Measurements from ENCODE around the gene AGBL4.
"Not testable (repeated sequence)": the region's sequence is repeated elsewhere in the genome, so short reads cannot be mapped to it uniquely, and the experiment has no call there.

Gene AGBL4

DNA sequence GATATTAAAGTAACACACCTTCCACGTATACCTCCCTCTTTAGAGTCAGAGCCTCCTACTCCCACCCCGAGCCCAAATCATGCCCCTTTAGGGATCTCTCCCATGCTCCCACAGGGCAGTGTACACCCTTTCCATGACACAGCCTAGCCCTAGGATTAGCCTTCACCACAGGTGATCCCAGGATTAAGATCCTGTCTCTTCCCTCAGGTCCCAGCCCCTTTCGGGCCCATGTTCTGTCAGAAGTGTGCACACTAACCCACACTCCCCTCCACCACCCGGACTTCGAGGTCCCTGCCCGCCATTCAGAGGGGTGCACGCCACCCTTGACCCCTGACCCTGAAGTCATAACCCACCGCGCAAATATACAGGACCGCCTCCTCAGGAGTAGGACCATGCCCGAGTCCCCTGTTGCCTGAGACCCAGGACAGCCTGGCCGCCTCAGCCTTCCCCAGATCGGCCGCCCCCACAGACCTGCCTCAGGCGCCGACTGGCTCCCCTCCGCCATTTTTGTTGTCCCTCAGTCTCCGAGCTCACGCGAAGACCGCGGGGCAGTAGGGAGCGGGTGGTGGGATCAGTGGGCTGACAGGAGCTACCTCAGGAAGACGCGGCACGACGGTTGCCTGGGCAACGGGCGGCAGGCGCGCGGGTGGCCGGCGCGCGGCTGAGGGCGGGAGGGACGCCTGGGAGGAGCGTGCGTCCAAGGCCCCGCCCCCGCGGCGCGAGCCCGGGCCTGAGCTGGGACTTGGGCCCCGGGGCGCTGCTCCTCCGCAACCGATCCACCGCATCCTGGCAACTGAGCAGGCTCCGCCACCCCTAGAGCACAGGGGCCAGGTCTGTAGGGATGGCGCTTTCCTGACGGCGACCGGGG, at the start of gene AGBL4:
Gene AGBL4, minus strand, starts transcription at position 663 of the 868 bp plus-strand sequence.
- no peak for DNase-seq

DNA sequence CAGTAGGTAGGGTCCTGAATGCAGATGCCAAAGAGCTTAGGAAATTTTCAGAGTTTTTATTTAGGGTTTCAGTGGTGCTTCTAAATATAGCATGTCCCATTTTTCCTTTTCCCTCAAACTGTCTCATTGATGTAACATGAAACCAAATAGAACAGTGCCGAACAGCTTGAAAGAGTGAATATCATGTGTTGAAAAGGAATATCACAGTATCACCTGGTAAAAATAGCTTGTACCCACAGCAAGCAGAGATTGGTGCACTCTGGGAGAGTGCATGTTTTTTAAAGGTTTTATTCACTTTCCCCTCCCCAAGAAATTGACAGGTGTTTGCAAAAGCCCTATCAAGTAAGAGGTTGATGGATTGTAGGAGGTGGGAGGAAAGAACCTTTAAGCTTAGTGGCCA, 43.1 kb upstream of the AGBL4 start:
- no peak for DNase-seq

- no peak for DNase-seq
Observed at GRCh38 chr1:50060279-50060678, 36.5 kb upstream of the AGBL4 start.

DNA sequence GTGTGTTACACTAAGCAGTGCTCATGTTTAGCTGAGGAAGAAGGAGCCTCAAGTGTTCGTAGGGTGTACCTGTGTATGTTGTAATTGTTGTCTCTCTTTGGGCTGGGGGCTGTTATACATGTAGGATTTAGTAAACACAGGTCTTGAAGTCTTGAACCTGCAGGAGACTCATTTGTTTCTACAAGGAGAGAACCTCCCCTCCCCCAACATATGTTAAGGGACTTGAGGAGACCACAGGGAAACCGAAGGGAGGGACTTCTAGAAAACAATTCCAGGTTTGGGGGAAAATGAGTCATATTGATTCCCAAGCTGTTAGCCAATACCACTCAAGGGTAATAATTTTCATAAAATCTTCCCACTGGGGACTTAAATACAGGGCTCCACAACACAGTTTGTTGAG, 25.0 kb upstream of the AGBL4 start:
- DNase-seq = no peak

GRCh38 chr1:50047916-50048694, 24.4 kb upstream of the AGBL4 start:
- DNase-seq = no peak

DNA sequence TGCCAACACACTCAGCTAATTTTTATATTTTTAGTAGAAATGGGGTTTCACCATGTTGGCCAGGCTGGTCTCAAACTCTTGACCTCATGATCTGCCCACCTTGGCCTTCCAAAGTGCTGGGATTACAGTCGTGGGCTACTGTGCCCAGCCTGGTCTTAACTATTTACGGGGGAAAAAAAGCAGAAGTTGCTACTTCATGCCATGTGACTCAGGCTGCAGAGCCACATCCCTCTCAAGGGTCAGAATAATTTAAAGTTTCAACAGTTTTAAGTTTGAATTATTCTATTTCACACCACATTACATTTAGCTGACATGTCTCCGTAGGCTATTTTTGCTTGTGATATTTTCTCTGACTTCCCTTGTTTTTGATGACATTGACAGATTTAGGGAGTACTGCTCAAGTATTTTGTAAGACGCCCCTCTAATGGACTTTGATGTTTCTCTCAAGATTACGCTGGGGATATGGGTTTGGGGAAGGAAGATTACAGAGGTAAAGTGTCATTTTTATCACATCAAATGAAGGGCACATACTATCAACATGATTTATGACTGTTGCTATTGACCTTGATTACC, 14.6 kb upstream of the AGBL4 start:
- no peak for DNase-seq

GRCh38 chr1:50027794-50028193, 4.0 kb upstream of the AGBL4 start:
- DNase-seq = no peak

GRCh38 chr1:49995734-49996133, 28.0 kb downstream of the AGBL4 start:
- DNase-seq = no peak

DNA sequence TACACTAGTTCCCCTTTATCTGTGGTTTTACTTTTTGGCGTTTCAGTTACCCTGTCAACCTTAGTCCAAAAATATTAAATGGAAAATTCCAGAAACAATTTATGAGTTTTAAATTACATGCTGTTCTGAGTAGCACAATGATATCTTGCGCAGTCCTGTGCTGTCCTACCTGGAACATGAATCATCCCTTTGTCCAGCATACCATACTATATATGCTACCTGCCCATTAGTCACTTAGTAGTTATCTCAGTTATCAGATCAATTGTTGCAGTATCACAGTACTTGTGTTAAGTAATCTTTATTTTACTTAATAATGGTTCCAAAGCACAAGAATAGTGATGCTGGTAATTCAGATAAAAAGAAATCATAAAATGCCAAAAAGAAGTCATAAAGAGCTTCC, 52.7 kb downstream of the AGBL4 start:
- no peak for DNase-seq

- no peak for DNase-seq
Observed at GRCh38 chr1:49951385-49951784, 72.4 kb downstream of the AGBL4 start.

- DNase-seq = not testable (repeated sequence)
Observed at GRCh38 chr1:49915301-49915700, 108.5 kb downstream of the AGBL4 start.

GRCh38 chr1:49906365-49906764, 117.4 kb downstream of the AGBL4 start:
- no peak for DNase-seq

GRCh38 chr1:49864581-49864980, 159.2 kb downstream of the AGBL4 start:
- no peak for DNase-seq

GRCh38 chr1:49854741-49855140, 169.0 kb downstream of the AGBL4 start:
- DNase-seq = no peak

- no peak for DNase-seq
Observed at GRCh38 chr1:49842596-49842995, 181.2 kb downstream of the AGBL4 start.

GRCh38 chr1:49841767-49842166, 182.0 kb downstream of the AGBL4 start:
- DNase-seq = no peak

GRCh38 chr1:49824261-49824660, 199.5 kb downstream of the AGBL4 start:
- no peak for DNase-seq

DNA sequence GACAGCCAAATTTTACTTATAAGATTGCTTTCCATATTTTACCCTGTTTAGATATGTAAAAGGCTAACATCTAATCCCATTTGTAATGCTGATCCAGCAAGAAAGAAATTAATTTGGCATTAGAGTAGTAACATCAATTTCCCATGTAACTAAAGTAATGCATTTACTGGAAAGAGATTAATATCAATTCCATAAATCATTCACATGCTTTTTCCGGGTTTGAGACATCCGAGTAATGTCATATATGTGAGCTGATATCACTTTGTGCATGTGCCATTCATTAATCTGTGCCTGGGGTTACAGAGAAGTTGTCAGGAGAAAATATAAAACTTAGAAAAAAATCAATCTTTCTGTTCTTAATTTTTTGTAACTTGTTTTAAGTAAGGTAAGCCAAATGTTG, 206.1 kb downstream of the AGBL4 start:
- no peak for DNase-seq

DNA sequence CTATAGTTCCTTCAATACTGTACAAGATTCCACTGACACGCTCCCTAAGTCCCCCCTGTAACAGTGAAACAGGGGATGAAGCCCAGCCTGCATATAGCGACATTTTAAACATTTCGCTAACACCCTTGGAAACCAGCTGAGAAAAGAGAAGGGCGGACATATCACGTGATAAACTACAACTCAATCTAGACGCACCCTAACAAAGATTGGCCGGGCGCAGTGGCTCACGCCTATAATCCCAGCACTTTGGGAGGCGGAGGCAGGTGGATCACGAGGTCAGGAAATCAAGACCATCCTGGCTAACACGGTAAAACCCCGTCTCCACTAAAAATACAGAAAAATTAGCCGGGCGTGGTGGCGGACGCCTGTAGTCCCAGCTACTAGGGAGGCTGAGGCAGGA, 236.7 kb downstream of the AGBL4 start:
- not testable (repeated sequence) for DNase-seq

DNA sequence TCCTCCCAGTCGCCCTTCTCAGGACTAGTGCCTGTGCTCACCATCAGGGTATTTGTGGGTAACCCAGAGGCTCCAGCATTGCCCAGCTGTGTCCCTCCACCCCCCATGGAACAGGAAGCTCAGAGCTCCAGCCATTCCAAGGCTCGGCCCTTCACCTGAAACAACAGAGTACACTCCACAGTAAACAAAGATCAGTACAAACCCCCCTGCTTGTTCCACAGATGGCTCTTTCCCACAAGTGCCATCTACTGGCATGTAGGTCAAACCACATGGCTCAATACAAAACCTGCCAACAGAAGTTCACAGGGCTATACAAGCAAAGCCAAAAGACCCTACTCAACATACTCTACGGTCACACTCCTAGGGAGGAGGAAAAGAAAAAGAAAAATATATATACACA, 258.7 kb downstream of the AGBL4 start:
- no peak for DNase-seq

DNA sequence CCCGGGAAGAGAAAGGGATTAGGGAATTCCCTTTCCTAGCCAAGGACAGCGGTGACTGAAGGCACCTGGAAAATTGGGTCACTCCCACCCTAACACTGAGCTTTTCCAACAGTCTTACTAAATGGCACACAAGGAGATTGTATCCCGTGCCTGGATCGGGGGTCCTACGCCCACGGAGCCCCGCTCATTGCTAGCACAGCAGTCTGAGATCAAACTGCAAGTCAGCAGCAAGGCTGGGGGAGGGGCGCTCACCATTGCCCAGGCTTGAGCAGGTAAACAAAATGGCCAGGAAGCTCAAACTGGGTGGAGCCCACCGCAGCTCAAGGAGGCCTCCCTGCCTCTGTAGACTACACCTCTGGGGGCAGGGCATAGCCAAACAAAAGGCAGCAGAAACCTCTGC, 285.6 kb downstream of the AGBL4 start:
- not testable (repeated sequence) for DNase-seq

DNA sequence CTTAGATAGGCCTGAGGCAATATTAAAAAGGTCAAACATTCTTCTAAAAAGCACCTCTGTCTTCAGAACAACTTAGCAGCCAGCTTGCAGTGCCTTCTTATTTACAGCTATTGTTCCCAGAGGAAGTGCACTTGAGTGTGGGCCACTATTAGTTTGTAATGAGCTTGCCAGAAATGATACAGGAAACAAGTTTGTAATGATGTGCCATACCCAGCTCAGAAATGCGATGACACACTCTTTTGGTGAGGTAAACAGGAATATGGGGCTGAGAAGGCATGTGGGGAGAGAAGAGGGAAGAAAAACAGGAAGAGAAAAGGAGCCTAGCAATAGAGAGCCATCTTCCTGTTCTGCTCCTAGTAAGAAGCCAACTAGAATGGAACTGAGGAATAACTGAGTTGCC, 295.4 kb downstream of the AGBL4 start:
- no peak for DNase-seq

- DNase-seq = no peak
Observed at GRCh38 chr1:49723662-49724061, 300.1 kb downstream of the AGBL4 start.

Data from NCI-H1048 (cell line).